Endothelial cell of umbilical vein (primary cell): Measurements from ENCODE around the gene BSND. TPM values are rescaled to one million over a fixed set of nuclear protein-coding genes. Genes with fewer than 3 reads are reported as not detected.

ENCODE experiments used
- BruUV-seq: library from RNA; stranded (reverse); fragments of 400-500 nt; replicated peaks from 2 replicates; lab custom pipeline; 2021; lab: Mats Ljungman, UMichigan
- CTCF ChIA-PET: fragments of 300-600, 350-600 bp; sonication (Branson Sonifier 250); formaldehyde crosslinking; loops from one replicate; lab custom pipeline; 2021; ENCODE audit warnings: antibody characterized with exemption, inconsistent platforms; lab: Charles Lee
- POLR2A ChIA-PET: fragments of 300-600, 350-600 bp; sonication (Branson Sonifier 250); formaldehyde crosslinking; loops from one replicate; lab custom pipeline; 2021; ENCODE audit warnings: antibody characterized with exemption, inconsistent platforms; lab: Charles Lee
- DNase-seq: peaks from one replicate; pipeline ENCODE4 v3.0.0-alpha.2; 2011; ENCODE audit warnings: low read depth, low spot score
- FAIRE-seq: peaks from 2 replicates; lab custom pipeline; 2011; peaks lifted over from hg19 to GRCh38; lab: Jason Lieb, UNC
- H2AFZ ChIP-seq: 2 replicates; pipeline ENCODE4 v1.6.0; 2012; ENCODE audit warnings: low read depth, low read length, control low read depth, inconsistent platforms
- H3K27ac ChIP-seq: 2 replicates; pipeline ENCODE4 v1.5.1; 2011; ENCODE audit warnings: low read depth, mild to moderate bottlenecking, control low read depth, low read length, moderate library complexity; ENCODE audit not compliant: insufficient read depth
- H3K27me3 ChIP-seq, 2 experiments: 2 replicates each; pipeline versions ENCODE4 v1.6.0 to v1.6.1; 2011; ENCODE audit warnings: low read length in 2 of 2, mixed read lengths in 1 of 2; ENCODE audit not compliant: control insufficient read depth in 2 of 2, insufficient read depth in 2 of 2
- H3K36me3 ChIP-seq, 2 experiments: 2 replicates in 1 of 2; 3 replicates in 1 of 2; pipeline ENCODE4 v1.5.1; 2011; ENCODE audit warnings: low read length in 2 of 2, mild to moderate bottlenecking in 1 of 2, moderate library complexity in 1 of 2; ENCODE audit not compliant: control insufficient read depth in 2 of 2, insufficient read depth in 2 of 2; ENCODE audit errors: extremely low read depth in 1 of 2
- H3K4me1 ChIP-seq: 3 replicates; pipeline ENCODE4 v1.5.1; 2011; ENCODE audit warnings: mild to moderate bottlenecking, low read length; ENCODE audit not compliant: control insufficient read depth, insufficient read depth; ENCODE audit errors: extremely low read depth
- H3K4me2 ChIP-seq: 2 replicates; pipeline ENCODE4 v1.6.1; 2011; ENCODE audit warnings: low read length, control low read depth, mixed read lengths; ENCODE audit not compliant: insufficient read depth
- H3K4me3 ChIP-seq, 3 experiments: fragments of 200-600 bp in 1 of 3; sonication (generic), shearing (Covaris generic) in 1 of 3; replicated peaks in 1 of 3; 2 replicates each; pipeline ENCODE4 v1.5.1; 2011 to 2016; ENCODE audit warnings: control low read depth in 3 of 3, low read length in 3 of 3, mild to moderate bottlenecking in 2 of 3, inconsistent platforms in 1 of 3, low read depth in 1 of 3, moderate library complexity in 1 of 3; ENCODE audit not compliant: insufficient read depth in 1 of 3
- H3K79me2 ChIP-seq: 2 replicates; pipeline ENCODE4 v1.6.0; 2012; ENCODE audit warnings: low read length, inconsistent platforms; ENCODE audit not compliant: control insufficient read depth, insufficient read depth
- H3K9ac ChIP-seq: replicated peaks from 2 replicates; pipeline ENCODE3; 2011; ENCODE audit warnings: low read length, control low read depth; ENCODE audit not compliant: insufficient read depth; ENCODE audit errors: extremely low read depth
- H3K9me1 ChIP-seq: replicated peaks from 3 replicates; pipeline ENCODE4 v1.6.0; 2011; ENCODE audit warnings: mild to moderate bottlenecking, low read length; ENCODE audit not compliant: control insufficient read depth, insufficient read depth; ENCODE audit errors: extremely low read depth
- H3K9me3 ChIP-seq: replicated peaks from 2 replicates; pipeline ENCODE4 v1.5.1; 2012; ENCODE audit warnings: low read length, inconsistent platforms; ENCODE audit not compliant: control insufficient read depth, insufficient read depth
- H4K20me1 ChIP-seq: replicated peaks from 2 replicates; pipeline ENCODE3; 2011; ENCODE audit warnings: mild to moderate bottlenecking, low read length; ENCODE audit not compliant: control insufficient read depth, insufficient read depth; ENCODE audit errors: extremely low read depth
- CTCF ChIP-seq, 2 donors: IDR thresholded peaks; 1 replicate in 1 of 2; 2 replicates in 1 of 2; pipeline ENCODE4 v1.5.1; 2011; ENCODE audit warnings: low read length in 2 of 2, mild to moderate bottlenecking in 2 of 2, moderate library complexity in 2 of 2, control low read depth in 1 of 2, inconsistent platforms in 1 of 2, low read depth in 1 of 2; ENCODE audit not compliant: insufficient read depth in 1 of 2; ENCODE audit errors: extremely low read depth in 1 of 2
- EZH2 ChIP-seq: IDR thresholded peaks from 2 replicates; pipeline ENCODE4 v1.6.1; 2012; ENCODE audit warnings: borderline replicate concordance, low read depth, mild to moderate bottlenecking, moderate library complexity, low read length, inconsistent platforms; ENCODE audit not compliant: severe bottlenecking
- FOS ChIP-seq: IDR thresholded peaks from 2 replicates; pipeline ENCODE4 v1.6.1; 2011; ENCODE audit warnings: mild to moderate bottlenecking, low read length, moderate library complexity, borderline replicate concordance; ENCODE audit not compliant: insufficient read depth
- GATA2 ChIP-seq: IDR thresholded peaks from 2 replicates; pipeline ENCODE4 v1.7.0; 2011; ENCODE audit warnings: low read depth, mild to moderate bottlenecking, moderate library complexity, mixed read lengths, low read length; ENCODE audit not compliant: insufficient read length, insufficient read depth
- JUN ChIP-seq: IDR thresholded peaks from 2 replicates; pipeline ENCODE4 v1.6.1; 2011; ENCODE audit warnings: borderline replicate concordance, low read depth; ENCODE audit not compliant: insufficient read length, insufficient read depth
- MYC ChIP-seq: IDR thresholded peaks from one replicate; pipeline ENCODE4 v1.6.1; 2011; ENCODE audit warnings: mild to moderate bottlenecking, low read depth, low read length
- POLR2A ChIP-seq: IDR thresholded peaks from 2 replicates; pipeline ENCODE4 v1.6.1; 2012; ENCODE audit warnings: low read depth, mild to moderate bottlenecking, control low read depth, low read length
- POLR2AphosphoS5 ChIP-seq: IDR thresholded peaks from 2 replicates; pipeline ENCODE4 v1.6.1; 2012; ENCODE audit warnings: low read depth, mild to moderate bottlenecking, control low read depth, low read length, moderate library complexity; ENCODE audit not compliant: insufficient read depth
- dilution Hi-C: fragments of 300-500 bp; cut with MboI; formaldehyde crosslinking; loops from one replicate; pipeline ENCODE4 v1.15.0; 2019; ENCODE audit warnings: low sequenced_read_pairs; ENCODE audit not compliant: extremely low pct_ligation_motif_present
- intact Hi-C: fragments of 100-400 bp; cut with micrococcal nuclease; formaldehyde crosslinking; loops from one replicate; pipeline ENCODE4 v1.10.0; 2022
- polyA plus RNA-seq, 4 experiments: library from polyadenylated mRNA; depleted of rRNA in 3 of 4; stranded (reverse) in 3 of 4; unstranded in 1 of 4; fragments of >200 nt; gene quantifications; 2 replicates each; pipeline versions ENCODE4 v1.2.1 to v1.2.3, GENCODE V29; 2011 to 2012; ENCODE audit warnings: missing spikeins in 1 of 4
- total RNA-seq: library from RNA; stranded (reverse); gene quantifications from 2 replicates; pipeline ENCODE4 v1.2.3, GENCODE V29; 2021
- TF ChIP-seq, protein P1 (sequence below): IDR thresholded peaks from 2 replicates; pipeline ENCODE4 v1.6.1; 2011; ENCODE audit not compliant: insufficient read depth, insufficient read length

The BSND gene
- total and polyA plus RNA-seq, 2 donors (not counting 3 experiments of a cell fraction or from before 2014, with no cell fraction given), result not detected

DNA sequence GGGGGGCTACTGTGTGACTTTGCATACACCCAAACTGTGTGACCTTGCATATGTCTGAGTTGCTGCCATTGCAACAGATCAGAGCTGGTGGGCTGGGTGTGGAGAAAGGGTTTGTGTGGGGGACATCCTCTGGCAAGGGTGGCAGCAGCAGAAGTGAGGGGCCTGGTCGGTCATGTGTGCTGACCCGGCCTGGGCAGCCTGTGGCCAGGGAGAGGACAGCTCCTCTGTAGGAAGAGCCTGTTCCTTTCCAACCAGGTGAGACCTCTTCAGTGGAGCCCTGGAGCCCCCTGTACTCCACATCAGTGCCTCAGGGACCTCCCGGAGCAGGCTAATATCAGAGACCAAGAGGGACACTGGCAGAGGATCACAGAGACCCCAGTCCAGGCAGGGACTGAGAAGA lies 48.9 kb downstream of the BSND start:
- dilution Hi-C loops, result no loop called here
- no peaks in the 10 kb centered on the region for H4K20me1 ChIP-seq
- H3K27ac ChIP-seq, result no peak overlapping the region
- no peak overlapping the region for H3K4me2 ChIP-seq
- no peaks in the 10 kb centered on the region for H3K79me2 ChIP-seq
- H3K4me1 ChIP-seq, result no peaks in the 10 kb centered on the region
- no peaks in the 10 kb centered on the region for H3K36me3 ChIP-seq
- CTCF ChIA-PET, result interaction anchor here (1.7 kb wide), 1 partner anchor 26 kb away, joined by 5 read pairs; no protein-coding TSS in a partner anchor
- H3K4me3 ChIP-seq, result no peak overlapping the region
- FAIRE-seq (no peak), DNase-seq (no peak)
- H3K9ac ChIP-seq, result no peak overlapping the region
- intact Hi-C loops, result no loop called here
- peaks cover 2 to 3% of the 10 kb centered on the region in 2 experiments for H3K27me3 ChIP-seq
- no TSS peak for BruUV-seq
- TF ChIP-seq POLR2AphosphoS5 (no peak), MYC (no peak), GATA2 (no peak), FOS (no peak), EZH2 (no peak), CTCF (IDR thresholded peaks at IDR 0.05; ENCODE audit: extremely low read depth in 1 of 2, insufficient read depth in 1 of 2, low read depth in 1 of 2, low read length in 2 of 2) (no peak), POLR2A (no peak), JUN (no peak)
- TF ChIP-seq, protein P1, sequence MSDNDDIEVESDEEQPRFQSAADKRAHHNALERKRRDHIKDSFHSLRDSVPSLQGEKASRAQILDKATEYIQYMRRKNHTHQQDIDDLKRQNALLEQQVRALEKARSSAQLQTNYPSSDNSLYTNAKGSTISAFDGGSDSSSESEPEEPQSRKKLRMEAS, result no peak
- H3K9me1 ChIP-seq, result no peaks in the 10 kb centered on the region
- no peaks in the 10 kb centered on the region for H3K9me3 ChIP-seq
- POLR2A ChIA-PET, result no interaction called here
- no peak overlapping the region for H2AFZ ChIP-seq
